Neural progenitor cell (in vitro differentiated cells): ENCODE data around the gene MYCBPAP.

ENCODE experiments used
- CTCF ChIP-seq: fragments of 200-600 bp; sonication (generic); IDR thresholded peaks from 2 replicates; pipeline ENCODE4 v1.5.1; 2017; ENCODE audit warnings: antibody characterized with exemption, mild to moderate bottlenecking
- EZH2phosphoT487 ChIP-seq: fragments of 200-600 bp; sonication (generic); IDR thresholded peaks from 2 replicates; pipeline ENCODE4 v1.6.1; 2017; ENCODE audit warnings: antibody characterized with exemption

DNA sequence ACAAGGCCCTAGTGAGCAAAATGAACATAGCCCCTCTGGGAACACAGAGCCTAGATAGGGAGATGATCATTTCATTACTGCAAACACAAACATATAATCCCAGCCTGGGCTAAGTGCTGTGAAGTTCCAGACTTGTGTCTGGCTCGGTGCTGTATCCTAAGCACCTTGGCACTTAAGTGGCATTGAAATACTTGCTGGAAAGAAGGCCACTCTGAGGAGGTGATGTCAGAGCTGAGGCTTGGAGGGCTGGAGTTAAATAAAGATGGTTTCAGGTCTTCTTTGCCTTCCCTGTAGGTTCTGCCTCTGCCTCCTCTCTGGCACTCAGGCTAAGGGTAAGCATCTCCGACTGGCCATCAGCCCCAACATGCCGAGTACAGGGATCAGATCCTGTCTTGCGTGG, 49.9 kb downstream of the MYCBPAP start:
- no peak for TF ChIP-seq EZH2phosphoT487
- TF ChIP-seq CTCF, result no peak
